GM23248 (cell line): Measurements from ENCODE around the gene KLF15.

Source experiments
- EZH2 ChIP-seq: fragments of 200-600 bp; sonication (generic); IDR thresholded peaks from 2 replicates; pipeline ENCODE4 v1.6.1; 2018; ENCODE audit warnings: antibody characterized with exemption, mild to moderate bottlenecking; ENCODE audit not compliant: insufficient read depth, poor library complexity, severe bottlenecking
- EZH2phosphoT487 ChIP-seq: fragments of 200-600 bp; sonication (generic); IDR thresholded peaks from 2 replicates; pipeline ENCODE4 v1.6.1; 2018; ENCODE audit warnings: antibody characterized with exemption, moderate library complexity, mild to moderate bottlenecking, low read depth; ENCODE audit not compliant: insufficient read depth

GRCh38 chr3:126343649-126344035 lies 13.6 kb downstream of the KLF15 start:
- no peak for TF ChIP-seq EZH2phosphoT487
- TF ChIP-seq EZH2: no peak
